HUES64 (cell line): Measurements from ENCODE around the gene CEACAM16.
"Not testable (repeated sequence)": the region's sequence is repeated elsewhere in the genome, so short reads cannot be mapped to it uniquely, and the experiment has no call there.

Experiments
- H3K27ac ChIP-seq: 2 replicates; pipeline ENCODE4 v1.7.0; 2013; ENCODE audit warnings: low read depth, low read length, inconsistent platforms
- H3K27me3 ChIP-seq: 2 replicates; pipeline ENCODE4 v1.6.1; 2013; ENCODE audit warnings: mild to moderate bottlenecking, low read length; ENCODE audit not compliant: insufficient read depth
- H3K36me3 ChIP-seq: 2 replicates; pipeline ENCODE4 v1.6.1; 2013; ENCODE audit warnings: mild to moderate bottlenecking, low read length; ENCODE audit not compliant: insufficient read depth
- H3K4me1 ChIP-seq: 2 replicates; pipeline ENCODE4 v1.6.1; 2013; ENCODE audit warnings: mild to moderate bottlenecking, low read length, moderate library complexity; ENCODE audit not compliant: insufficient read depth
- H3K4me3 ChIP-seq: 2 replicates; pipeline ENCODE4 v1.5.1; 2013; ENCODE audit warnings: mild to moderate bottlenecking, low read length, moderate library complexity
- H3K9ac ChIP-seq: 2 replicates; pipeline ENCODE4 v1.6.1; 2013; ENCODE audit warnings: mild to moderate bottlenecking, low read depth, low read length
- H3K9me3 ChIP-seq: 2 replicates; pipeline ENCODE4 v1.6.1; 2013; ENCODE audit warnings: low read depth, low read length; ENCODE audit not compliant: insufficient read depth
- WGBS: fragments of 150-250, 120-280 bp; methylation state at CpG from one replicate; pipeline ENCODE4 v1.1.7; 2013; ENCODE audit warnings: missing lambda C conversion rate; 5-methylcytosine and 5-hydroxymethylcytosine counted together

Gene CEACAM16

DNA sequence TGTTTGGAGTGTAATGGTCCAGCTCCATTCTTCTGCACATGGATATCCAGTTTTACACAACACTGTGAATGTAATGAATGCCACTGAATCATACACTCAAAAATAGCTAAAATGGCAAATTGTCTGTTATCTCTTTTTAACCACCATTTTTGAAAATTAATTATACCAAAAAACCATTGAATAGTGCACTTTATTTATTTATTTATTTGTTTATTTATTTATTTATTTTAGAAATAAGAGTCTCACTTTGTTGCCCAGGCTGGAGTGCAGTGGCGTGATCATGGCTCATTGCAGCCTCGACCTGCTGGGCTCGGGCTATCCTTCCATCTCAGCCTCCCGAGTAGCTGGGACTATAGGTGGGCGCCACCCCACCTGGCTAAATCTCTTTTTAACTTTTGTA is 35.0 kb upstream of the CEACAM16 start:
- WGBS = 95% methylated on average over 5 of the region's 5 CpGs
- Histone ChIP-seq H3K36me3 (peaks cover 44% of the 10 kb centered on the region), H3K4me3 (no peak overlapping the region), H3K4me1 (no peaks in the 10 kb centered on the region), H3K27me3 (no peaks in the 10 kb centered on the region), H3K9me3 (no peaks in the 10 kb centered on the region), H3K27ac (no peak overlapping the region), H3K9ac (no peak overlapping the region)

- 89% methylated on average over 9 of the region's 10 CpGs for WGBS
- no peaks in the 10 kb centered on the region for H3K27me3 ChIP-seq
Measured at GRCh38 chr19:44664976-44665375, 34.0 kb upstream of the CEACAM16 start.

GRCh38 chr19:44666852-44667556 is 31.9 kb upstream of the CEACAM16 start:
- WGBS = 89% methylated on average over 6 of the region's 7 CpGs
- Histone ChIP-seq H3K27ac (no peak overlapping the region), H3K36me3 (peaks cover 16% of the 10 kb centered on the region)

More at GRCh38 chr19:44664976-44665375, 34.0 kb upstream of the CEACAM16 start:
- H3K4me3 ChIP-seq = no peak overlapping the region
- peaks cover 36% of the 10 kb centered on the region for H3K36me3 ChIP-seq
- H3K9ac ChIP-seq = no peak overlapping the region
- H3K4me1 ChIP-seq = no peaks in the 10 kb centered on the region
- H3K9me3 ChIP-seq = no peaks in the 10 kb centered on the region
- H3K27ac ChIP-seq = no peak overlapping the region

GRCh38 chr19:44668985-44669764 is 29.8 kb upstream of the CEACAM16 start:
- WGBS = 94% methylated on average over 2 of the region's 2 CpGs
- H3K4me1 ChIP-seq = no peaks in the 10 kb centered on the region

More at GRCh38 chr19:44666852-44667556, 31.9 kb upstream of the CEACAM16 start:
- Histone ChIP-seq H3K27me3 (no peaks in the 10 kb centered on the region), H3K4me3 (no peak overlapping the region), H3K9ac (no peak overlapping the region), H3K4me1 (no peaks in the 10 kb centered on the region), H3K9me3 (no peaks in the 10 kb centered on the region)

DNA sequence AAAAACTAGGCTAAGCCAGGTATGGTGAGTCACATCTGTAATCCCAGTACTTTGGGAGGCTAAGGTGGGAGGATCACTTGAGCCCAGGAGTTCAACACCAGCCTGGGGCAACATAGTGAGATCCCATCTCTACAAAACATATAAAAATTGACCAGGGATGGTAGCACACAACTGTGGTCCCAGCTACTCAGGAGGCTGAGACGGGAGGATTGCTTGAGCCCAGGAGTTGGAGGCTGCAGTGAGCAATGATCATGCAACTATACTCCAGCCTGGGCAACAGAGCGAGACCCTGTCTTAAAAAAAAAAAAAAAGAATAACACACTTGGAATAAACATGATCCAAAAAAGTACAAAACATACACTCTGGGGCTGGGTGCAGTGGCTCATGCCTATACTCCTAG is 28.9 kb upstream of the CEACAM16 start:
- not testable (repeated sequence) for H3K9me3 ChIP-seq, H3K27me3 ChIP-seq, H3K9ac ChIP-seq, H3K36me3 ChIP-seq, H3K27ac ChIP-seq, H3K4me1 ChIP-seq, H3K4me3 ChIP-seq
- 96% methylated on average over 2 of the region's 2 CpGs for WGBS

More at GRCh38 chr19:44668985-44669764, 29.8 kb upstream of the CEACAM16 start:
- Histone ChIP-seq H3K4me3 (no peak overlapping the region), H3K9ac (no peak overlapping the region), H3K27ac (no peak overlapping the region), H3K36me3 (no peaks in the 10 kb centered on the region), H3K27me3 (no peaks in the 10 kb centered on the region), H3K9me3 (no peaks in the 10 kb centered on the region)

DNA sequence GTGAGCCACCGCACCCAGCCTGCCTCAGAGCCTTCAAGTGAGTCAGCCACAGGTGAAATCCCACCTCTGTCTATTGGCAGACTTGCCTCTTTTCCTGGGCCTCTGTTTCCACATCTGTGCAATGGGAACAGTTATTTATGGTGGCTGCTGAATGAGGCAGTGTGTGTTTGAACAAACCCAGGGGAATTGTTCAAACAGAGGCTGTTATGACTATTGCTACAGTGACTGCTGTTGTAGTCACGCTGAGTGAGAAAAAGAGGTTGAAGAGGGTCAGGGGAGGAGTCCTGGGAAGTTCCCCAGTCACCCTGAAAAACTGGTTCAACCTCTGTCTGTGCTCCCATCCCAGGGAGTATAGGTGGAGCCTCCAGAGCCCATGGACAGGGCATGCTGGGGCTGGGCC is 27.6 kb upstream of the CEACAM16 start, which contains the start of gene CEACAM19:
Gene CEACAM19 (plus strand): TSS at position 83 of the 400 bp plus-strand sequence. CDS start 450 bp downstream, outside the sequence.
- H3K9me3 ChIP-seq = no peaks in the 10 kb centered on the region
- H3K9ac ChIP-seq = no peak within 1 kb of the TSS
- no peak within 1 kb of the TSS for H3K4me3 ChIP-seq
- 91% methylated on average over 2 of the region's 2 CpGs for WGBS
- H3K27me3 ChIP-seq = no peaks in the 10 kb centered on the region
- H3K27ac ChIP-seq = no peak within 1 kb of the TSS
- H3K36me3 ChIP-seq = no peaks in the 10 kb centered on the region
- H3K4me1 ChIP-seq = no peaks in the 10 kb centered on the region

DNA sequence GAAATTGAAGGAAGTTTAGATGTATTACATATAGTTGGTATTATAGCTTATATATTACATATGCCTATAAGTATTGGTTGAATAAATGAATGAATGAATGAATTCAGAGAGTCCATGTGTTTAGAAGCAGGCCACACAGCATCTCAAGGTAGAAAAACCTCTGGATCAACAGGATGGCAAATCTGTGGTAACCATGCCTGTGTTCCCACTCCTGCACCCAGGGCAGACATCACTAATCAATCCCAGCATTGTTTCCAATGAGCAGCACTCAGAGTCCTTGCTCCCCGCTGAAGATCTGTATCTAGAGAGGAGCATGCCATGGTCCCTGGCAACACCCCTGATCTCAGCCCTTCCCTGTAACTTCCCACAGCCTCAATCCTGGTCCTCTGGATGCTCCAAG is 26.7 kb upstream of the CEACAM16 start:
- H3K27ac ChIP-seq = no peak overlapping the region
- no peaks in the 10 kb centered on the region for H3K36me3 ChIP-seq
- H3K27me3 ChIP-seq = no peaks in the 10 kb centered on the region
- peaks cover under 1% of the 10 kb centered on the region; the same call in 1 of the 2 replicates for H3K4me1 ChIP-seq
- no peaks in the 10 kb centered on the region for H3K9me3 ChIP-seq
- H3K9ac ChIP-seq = no peak overlapping the region
- no peak overlapping the region for H3K4me3 ChIP-seq
- 69% methylated on average over 1 of the region's 1 CpG for WGBS

DNA sequence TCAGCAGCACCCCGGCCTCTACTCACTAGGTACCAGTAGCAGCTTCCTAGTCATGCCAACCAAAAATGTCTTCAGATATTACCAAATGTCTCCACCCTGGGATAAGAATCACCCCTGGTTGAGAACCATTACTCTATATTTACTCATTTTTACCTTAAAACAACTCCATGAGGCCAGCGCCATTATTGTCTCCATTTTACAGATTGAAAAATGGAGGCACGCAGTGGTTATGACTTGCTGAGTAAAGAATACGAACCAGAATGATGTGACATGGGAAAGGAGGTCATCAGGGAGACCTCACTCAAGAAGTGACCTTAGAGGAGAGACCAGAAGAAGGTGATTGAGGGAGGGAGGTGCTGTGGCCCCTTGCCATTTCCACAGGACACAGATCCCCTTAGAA is 25.4 kb upstream of the CEACAM16 start:
- H3K27ac ChIP-seq = no peak overlapping the region
- H3K4me1 ChIP-seq = peaks cover 3% of the 10 kb centered on the region; the same call in 1 of the 2 replicates
- H3K9ac ChIP-seq = no peak overlapping the region
- 90% methylated on average over 4 of the region's 4 CpGs for WGBS
- H3K9me3 ChIP-seq = no peaks in the 10 kb centered on the region
- H3K36me3 ChIP-seq = no peaks in the 10 kb centered on the region
- no peak overlapping the region for H3K4me3 ChIP-seq
- no peaks in the 10 kb centered on the region for H3K27me3 ChIP-seq

DNA sequence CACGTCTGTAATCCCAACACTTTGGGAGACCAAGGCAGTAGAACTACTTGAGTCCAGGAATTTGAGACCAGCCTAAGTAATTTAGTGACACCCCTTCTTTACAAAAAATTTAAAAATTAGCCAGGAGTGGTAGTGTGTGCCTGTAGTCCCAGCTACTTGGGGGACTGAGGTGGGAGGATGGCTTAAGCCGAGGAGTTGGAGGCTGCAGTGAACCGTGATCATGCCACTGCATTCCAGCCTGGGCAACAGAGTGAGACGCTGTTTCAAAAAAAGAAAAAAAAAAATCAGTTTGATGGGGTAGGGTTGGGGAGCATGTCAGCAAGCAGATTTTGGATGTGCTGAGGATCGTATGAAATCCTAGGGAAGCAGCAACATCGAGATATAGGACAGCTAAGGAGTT is 23.4 kb upstream of the CEACAM16 start:
- Histone ChIP-seq H3K4me1 (peaks cover 3% of the 10 kb centered on the region; the same call in 1 of the 2 replicates), H3K27ac (no peak overlapping the region), H3K4me3 (no peak overlapping the region), H3K36me3 (no peaks in the 10 kb centered on the region), H3K9ac (no peak overlapping the region), H3K9me3 (no peaks in the 10 kb centered on the region), H3K27me3 (no peaks in the 10 kb centered on the region)
- WGBS = 93% methylated on average over 6 of the region's 6 CpGs

- Histone ChIP-seq H3K4me3 (no peak overlapping the region), H3K36me3 (no peaks in the 10 kb centered on the region), H3K4me1 (peaks cover 3% of the 10 kb centered on the region; the same call in 1 of the 2 replicates), H3K27me3 (no peaks in the 10 kb centered on the region), H3K9me3 (no peaks in the 10 kb centered on the region), H3K9ac (no peak overlapping the region), H3K27ac (no peak overlapping the region)
- WGBS = 72% methylated on average over 8 of the region's 8 CpGs
Measured at GRCh38 chr19:44677019-44677811, 21.7 kb upstream of the CEACAM16 start.

- peaks cover 6% of the 10 kb centered on the region; the same call in 1 of the 2 replicates for H3K4me1 ChIP-seq
- H3K36me3 ChIP-seq = no peaks in the 10 kb centered on the region
- no peaks in the 10 kb centered on the region for H3K27me3 ChIP-seq
- H3K27ac ChIP-seq = no peak overlapping the region
- no peak overlapping the region for H3K9ac ChIP-seq
- H3K9me3 ChIP-seq = no peaks in the 10 kb centered on the region
- no peak overlapping the region for H3K4me3 ChIP-seq
Measured at GRCh38 chr19:44680536-44680935, 18.4 kb upstream of the CEACAM16 start.
